Measurements from ENCODE around the gene ZC3H12D.

DNA sequence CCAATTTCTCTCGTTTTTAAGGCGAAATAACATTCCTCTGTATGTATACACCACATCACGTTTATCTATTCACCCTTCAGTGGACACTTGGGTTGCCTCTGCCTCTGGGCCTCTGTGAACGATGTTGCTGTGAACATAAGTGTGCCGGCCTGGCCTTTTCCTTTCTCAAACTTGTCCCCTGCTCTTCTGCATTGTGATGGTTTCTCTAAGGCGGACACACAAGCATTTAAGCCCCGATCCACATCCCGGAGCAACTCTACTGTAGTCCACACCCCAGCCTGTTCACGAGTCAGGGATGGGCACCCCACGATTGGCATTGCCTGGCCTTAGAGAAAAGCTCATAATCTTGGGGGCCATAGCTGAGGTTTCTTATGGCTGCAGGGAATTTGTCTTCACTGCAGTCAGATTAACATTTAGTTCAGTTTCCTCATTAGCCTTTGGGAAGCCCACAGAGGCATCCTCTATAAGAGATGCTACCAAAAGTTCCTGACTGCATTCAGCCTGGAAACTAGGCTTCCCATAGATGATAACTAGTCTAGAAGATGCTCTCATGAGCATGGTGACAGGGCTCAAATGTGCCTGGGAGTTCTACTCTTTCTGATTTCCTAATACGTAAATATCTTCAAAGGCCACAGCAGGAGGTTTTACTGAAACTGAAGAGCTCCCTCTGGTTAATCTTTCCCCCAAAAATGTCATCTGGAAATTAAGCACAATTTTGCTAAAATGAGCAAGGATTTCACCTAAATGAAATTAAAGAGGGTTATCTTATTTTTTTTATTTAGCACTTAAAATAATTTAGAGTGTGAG, 762 bp downstream of the ZC3H12D start:
- TF ChIP-seq, protein P1, sequence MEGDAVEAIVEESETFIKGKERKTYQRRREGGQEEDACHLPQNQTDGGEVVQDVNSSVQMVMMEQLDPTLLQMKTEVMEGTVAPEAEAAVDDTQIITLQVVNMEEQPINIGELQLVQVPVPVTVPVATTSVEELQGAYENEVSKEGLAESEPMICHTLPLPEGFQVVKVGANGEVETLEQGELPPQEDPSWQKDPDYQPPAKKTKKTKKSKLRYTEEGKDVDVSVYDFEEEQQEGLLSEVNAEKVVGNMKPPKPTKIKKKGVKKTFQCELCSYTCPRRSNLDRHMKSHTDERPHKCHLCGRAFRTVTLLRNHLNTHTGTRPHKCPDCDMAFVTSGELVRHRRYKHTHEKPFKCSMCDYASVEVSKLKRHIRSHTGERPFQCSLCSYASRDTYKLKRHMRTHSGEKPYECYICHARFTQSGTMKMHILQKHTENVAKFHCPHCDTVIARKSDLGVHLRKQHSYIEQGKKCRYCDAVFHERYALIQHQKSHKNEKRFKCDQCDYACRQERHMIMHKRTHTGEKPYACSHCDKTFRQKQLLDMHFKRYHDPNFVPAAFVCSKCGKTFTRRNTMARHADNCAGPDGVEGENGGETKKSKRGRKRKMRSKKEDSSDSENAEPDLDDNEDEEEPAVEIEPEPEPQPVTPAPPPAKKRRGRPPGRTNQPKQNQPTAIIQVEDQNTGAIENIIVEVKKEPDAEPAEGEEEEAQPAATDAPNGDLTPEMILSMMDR (conservative IDR thresholded peaks at IDR 0.05): no peak
- TF ChIP-seq ZFX (IDR thresholded peaks at IDR 0.05): no peak

Measured in C4-2B (cell line).